PFSK-1 (cell line): ENCODE data around the gene SEMA3A.

Experiments used
- SIN3A ChIP-seq: IDR thresholded peaks from 2 replicates; pipeline ENCODE4 v1.6.1; 2012; ENCODE audit warnings: mild to moderate bottlenecking, low read length, moderate library complexity, borderline replicate concordance; ENCODE audit not compliant: insufficient read depth
- TAF1 ChIP-seq: IDR thresholded peaks from 2 replicates; pipeline ENCODE4 v1.6.1; 2012; ENCODE audit warnings: low read length, control low read depth, borderline replicate concordance; ENCODE audit not compliant: insufficient read depth

DNA sequence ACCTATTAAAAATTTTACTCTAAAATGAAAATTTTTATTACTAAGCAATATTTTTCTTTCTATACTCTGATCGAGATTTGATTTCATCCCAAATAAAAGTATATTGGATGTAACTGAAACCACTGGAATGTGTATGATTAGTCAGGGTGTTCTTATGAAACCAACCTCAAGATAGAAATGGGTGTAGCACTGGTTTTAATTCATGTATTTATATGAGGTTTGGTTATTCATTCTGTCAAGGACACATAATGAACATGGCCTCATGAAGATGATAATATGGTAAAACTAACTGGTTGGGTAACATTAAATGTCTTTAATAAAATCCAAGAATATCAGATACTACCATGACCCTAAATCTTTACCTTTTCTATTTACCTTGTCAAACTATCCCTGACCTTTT, 197.7 kb downstream of the SEMA3A start:
- no peak for TF ChIP-seq TAF1
- no peak for TF ChIP-seq SIN3A
